Mucosa of gallbladder (tissue), 1 donor: Measurements from ENCODE around the gene AQP1. TPM values are rescaled to one million over a fixed set of nuclear protein-coding genes. Genes with fewer than 3 reads are reported as not detected.

ENCODE experiments used
- DNase-seq: peaks from one replicate; pipeline ENCODE4 v3.0.0-alpha.2; 2020; ENCODE audit warnings: low spot score
- total RNA-seq: library from RNA; stranded (reverse); gene quantifications from one replicate; pipeline ENCODE4 v1.2.1, GENCODE V29; 2021
- donor health status: DM: no; HTN: no; CAD: no.

The AQP1 gene
- total RNA-seq, 1 donor from 2014 or later: 995 TPM

DNA sequence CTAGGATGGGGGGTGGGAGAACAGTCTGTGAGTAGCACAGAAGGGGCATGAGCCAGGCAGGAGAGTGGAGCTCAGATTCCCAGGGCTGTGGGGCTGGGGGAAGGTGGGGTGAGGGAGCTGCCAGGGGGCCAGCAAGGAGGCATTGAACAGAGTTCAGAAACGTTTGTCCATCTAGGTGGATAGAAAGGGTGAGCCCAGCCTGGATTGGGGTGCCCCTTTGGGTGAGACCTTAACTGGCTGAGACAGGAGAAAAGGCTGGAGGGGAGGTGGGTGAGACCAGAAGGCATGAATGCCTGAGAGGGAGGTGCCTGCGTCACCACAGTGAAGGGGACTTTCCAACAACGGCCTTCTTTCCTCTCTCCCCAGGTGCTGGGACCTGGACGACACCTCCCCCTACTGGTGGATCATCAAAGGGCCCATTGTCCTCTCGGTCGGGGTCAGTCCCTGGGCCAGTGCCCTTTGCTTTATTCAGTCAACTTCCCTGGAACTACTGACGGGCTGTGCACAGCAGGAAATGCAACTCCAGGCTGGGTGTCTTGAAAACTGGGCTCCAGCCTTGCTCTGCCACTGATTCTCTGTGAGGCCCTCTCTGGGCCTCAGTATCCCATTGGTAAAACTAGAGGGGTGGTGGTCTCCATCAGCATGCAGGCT is 63.1 kb downstream of the AQP1 start:
- DNase-seq: peak; percentile 73

Other genes starting within 250 kb of the AQP1 start
- 0.12 TPM for gene CRHR2, start 229.4 kb upstream of the AQP1 start, total RNA-seq
- gene INMT, start 159.7 kb upstream of the AQP1 start, total RNA-seq: 18.8 TPM
- gene MINDY4, start 140.4 kb upstream of the AQP1 start, total RNA-seq: 23.1 TPM
- 12.3 TPM for gene GHRHR, start 52.1 kb downstream of the AQP1 start, total RNA-seq
- gene ADCYAP1R1, start 140.5 kb downstream of the AQP1 start, total RNA-seq: 7.2 TPM